Mucosa of descending colon (tissue), 3 donors: ENCODE results near the gene KISS1R. TPM values are rescaled to one million over a fixed set of nuclear protein-coding genes. Genes with fewer than 3 reads are reported as not detected.
"Not testable (repeated sequence)": the region's sequence is repeated elsewhere in the genome, so short reads cannot be mapped to it uniquely, and the experiment has no call there.

Source experiments
- ATAC-seq: fragments of 200-7000 bp; cut with Tn5 transposase; one replicate; pipeline ENCODE4 v1.9.1; 2020; ENCODE audit warnings: mild to moderate bottlenecking, moderate library complexity
- DNase-seq, 3 donors: peaks; one replicate each; pipeline ENCODE4 v3.0.0-alpha.2; 2020
- H3K36me3 ChIP-seq: fragments of 200-600 bp; one replicate; pipeline ENCODE4 v1.8.0; 2021; ENCODE audit warnings: low read depth, mild to moderate bottlenecking
- H3K4me1 ChIP-seq: fragments of 200-600 bp; one replicate; pipeline ENCODE4 v1.8.0; 2021; ENCODE audit warnings: low read depth, mild to moderate bottlenecking
- H3K4me3 ChIP-seq: fragments of 200-600 bp; one replicate; pipeline ENCODE4 v1.8.0; 2021; ENCODE audit warnings: mild to moderate bottlenecking
- H3K9me3 ChIP-seq: fragments of 200-600 bp; one replicate; pipeline ENCODE4 v1.8.0; 2021; ENCODE audit warnings: mild to moderate bottlenecking
- intact Hi-C, 2 donors: fragments of 100-400 bp; cut with DNase I in 1 of 2; cut with micrococcal nuclease in 1 of 2; formaldehyde crosslinking; loops; one replicate each; pipeline versions ENCODE4 v1.11.0 to v1.11.1; 2022; cut with DNase I, micrococcal nuclease
- total RNA-seq, 3 donors: library from RNA; stranded (reverse); fragmentation: NEBNext Ultra II Directional in 2 of 3; extraction: Animal tissue kit (Norgen Biotek cat#: 25700) in 2 of 3; gene quantifications; one replicate each; pipeline versions ENCODE4 v1.2.1 to v1.2.4, GENCODE V29; 2021 to 2023
- TF ChIP-seq, protein P1 (sequence below): fragments of 200-600 bp; IDR thresholded peaks from one replicate; pipeline ENCODE4 v1.8.0; 2022; ENCODE audit warnings: antibody characterized with exemption, mild to moderate bottlenecking
- donor health status: DM: no; HTN: no; CAD: no; lungs with moderate emphysema.
- donor health status: DM: no; HTN: no; CAD: no.
- donor health status: DM: no; HTN: yes; CAD: no.

KISS1R gene
- total RNA-seq, 3 donors from 2014 or later = not detected

DNA sequence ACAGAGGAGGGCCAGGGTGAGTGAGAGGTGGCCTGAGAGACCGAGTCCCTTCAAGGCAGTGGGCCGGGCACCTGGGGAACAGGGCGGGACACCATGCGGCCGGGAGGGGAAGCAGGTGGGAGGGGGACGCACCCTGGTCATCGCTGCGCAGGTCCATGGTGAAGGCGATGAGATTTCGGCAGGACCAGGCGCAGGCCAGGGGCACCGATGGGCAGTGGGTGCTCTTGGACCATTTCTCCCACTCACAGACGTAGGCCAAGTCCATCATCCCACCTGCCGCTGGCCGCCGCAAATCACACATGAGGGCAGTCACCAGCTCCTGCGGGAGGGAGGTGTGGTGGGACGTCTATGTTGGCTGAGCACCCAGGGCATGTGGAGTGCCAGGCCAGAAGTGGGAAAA lies 26.3 kb upstream of the KISS1R start:
- Histone ChIP-seq H3K36me3 (peaks cover 4% of the 10 kb centered on the region), H3K4me1 (peaks cover 7% of the 10 kb centered on the region), H3K9me3 (no peaks in the 10 kb centered on the region), H3K4me3 (no peak overlapping the region)
- DNase-seq = peak in 1 of 3 donors; percentile 60
- ATAC-seq = no peak
- intact Hi-C loops = no loop called here
- TF ChIP-seq, protein P1, sequence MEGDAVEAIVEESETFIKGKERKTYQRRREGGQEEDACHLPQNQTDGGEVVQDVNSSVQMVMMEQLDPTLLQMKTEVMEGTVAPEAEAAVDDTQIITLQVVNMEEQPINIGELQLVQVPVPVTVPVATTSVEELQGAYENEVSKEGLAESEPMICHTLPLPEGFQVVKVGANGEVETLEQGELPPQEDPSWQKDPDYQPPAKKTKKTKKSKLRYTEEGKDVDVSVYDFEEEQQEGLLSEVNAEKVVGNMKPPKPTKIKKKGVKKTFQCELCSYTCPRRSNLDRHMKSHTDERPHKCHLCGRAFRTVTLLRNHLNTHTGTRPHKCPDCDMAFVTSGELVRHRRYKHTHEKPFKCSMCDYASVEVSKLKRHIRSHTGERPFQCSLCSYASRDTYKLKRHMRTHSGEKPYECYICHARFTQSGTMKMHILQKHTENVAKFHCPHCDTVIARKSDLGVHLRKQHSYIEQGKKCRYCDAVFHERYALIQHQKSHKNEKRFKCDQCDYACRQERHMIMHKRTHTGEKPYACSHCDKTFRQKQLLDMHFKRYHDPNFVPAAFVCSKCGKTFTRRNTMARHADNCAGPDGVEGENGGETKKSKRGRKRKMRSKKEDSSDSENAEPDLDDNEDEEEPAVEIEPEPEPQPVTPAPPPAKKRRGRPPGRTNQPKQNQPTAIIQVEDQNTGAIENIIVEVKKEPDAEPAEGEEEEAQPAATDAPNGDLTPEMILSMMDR = no peak

DNA sequence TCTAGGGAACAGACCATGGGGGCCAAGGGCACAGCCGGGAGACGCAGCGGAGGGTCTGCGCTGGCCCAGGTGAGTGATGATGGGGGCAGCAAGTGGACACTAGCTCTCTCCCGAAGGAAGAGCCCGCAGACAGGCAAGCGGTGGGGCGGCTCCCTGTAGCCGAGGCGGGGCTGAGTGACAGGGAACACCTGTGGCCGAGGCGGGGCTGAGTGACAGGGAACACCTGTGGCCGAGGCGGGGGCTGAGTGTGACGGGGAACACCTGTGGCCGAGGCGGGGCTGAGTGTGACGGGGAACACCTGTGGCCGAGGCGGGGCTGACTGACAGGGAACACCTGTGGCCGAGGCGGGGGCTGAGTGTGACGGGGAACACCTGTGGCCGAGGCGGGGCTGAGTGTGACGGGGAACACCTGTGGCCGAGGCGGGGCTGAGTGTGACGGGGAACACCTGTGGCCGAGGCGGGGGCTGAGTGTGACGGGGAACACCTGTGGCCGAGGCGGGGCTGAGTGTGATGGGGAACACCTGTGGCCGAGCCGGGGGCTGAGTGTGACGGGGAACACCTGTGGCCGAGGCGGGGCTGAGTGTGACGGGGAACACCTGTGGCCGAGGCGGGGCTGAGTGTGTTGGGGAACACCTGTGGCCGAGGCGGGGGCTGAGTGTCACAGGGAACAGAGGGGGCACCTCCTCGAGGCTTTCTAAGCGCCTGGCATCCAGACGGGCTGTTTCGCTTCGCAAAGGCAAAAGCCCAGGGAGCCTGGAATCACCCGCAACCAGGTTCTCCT lies 25.5 kb upstream of the KISS1R start:
- H3K36me3 ChIP-seq, H3K4me3 ChIP-seq, intact Hi-C loops, H3K9me3 ChIP-seq, H3K4me1 ChIP-seq: not testable (repeated sequence)
- peak; percentile 46 for ATAC-seq
- DNase-seq = peak; percentile 79 to 89 (median 88)

DNA sequence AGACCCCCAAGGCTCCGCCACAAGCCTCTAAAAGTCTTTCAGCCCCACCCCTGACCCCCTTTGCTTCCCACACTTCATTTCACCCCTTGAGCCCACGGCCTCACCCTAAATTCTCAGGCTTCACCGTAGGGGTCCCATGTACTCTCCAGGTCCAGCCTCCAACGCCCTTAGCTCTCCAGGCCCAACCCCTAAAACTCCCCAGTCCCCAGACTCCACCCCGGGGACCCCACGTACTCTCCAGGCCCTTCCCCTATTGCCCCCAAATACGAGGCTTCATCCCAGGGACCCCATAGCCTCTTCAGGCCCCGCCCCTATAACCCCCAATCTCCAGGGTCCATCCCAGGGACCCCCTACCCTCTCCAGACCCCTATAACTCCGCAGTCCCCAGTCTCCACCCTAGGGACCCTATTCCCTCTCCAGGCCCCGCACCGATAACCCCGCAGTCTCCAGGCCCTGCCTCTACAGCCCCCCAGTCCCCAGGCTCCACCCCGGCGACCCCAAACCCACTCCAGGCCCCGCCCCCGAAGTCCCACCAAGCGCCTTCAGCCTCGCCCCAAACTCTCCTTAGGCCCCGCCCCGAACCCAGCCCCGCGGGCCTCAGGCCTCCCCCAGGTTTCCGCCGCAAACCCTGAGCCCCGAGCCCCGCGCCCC lies 24.8 kb upstream of the KISS1R start:
- no peaks in the 10 kb centered on the region for H3K9me3 ChIP-seq
- intact Hi-C loops = no loop called here
- peak overlapping the region; percentile 76 for H3K4me3 ChIP-seq
- H3K4me1 ChIP-seq = peaks cover 7% of the 10 kb centered on the region
- peak; percentile 36 for ATAC-seq
- H3K36me3 ChIP-seq = peaks cover 4% of the 10 kb centered on the region
- DNase-seq = peak in 1 of 3 donors; percentile 82
- TF ChIP-seq, protein P1 = no peak

DNA sequence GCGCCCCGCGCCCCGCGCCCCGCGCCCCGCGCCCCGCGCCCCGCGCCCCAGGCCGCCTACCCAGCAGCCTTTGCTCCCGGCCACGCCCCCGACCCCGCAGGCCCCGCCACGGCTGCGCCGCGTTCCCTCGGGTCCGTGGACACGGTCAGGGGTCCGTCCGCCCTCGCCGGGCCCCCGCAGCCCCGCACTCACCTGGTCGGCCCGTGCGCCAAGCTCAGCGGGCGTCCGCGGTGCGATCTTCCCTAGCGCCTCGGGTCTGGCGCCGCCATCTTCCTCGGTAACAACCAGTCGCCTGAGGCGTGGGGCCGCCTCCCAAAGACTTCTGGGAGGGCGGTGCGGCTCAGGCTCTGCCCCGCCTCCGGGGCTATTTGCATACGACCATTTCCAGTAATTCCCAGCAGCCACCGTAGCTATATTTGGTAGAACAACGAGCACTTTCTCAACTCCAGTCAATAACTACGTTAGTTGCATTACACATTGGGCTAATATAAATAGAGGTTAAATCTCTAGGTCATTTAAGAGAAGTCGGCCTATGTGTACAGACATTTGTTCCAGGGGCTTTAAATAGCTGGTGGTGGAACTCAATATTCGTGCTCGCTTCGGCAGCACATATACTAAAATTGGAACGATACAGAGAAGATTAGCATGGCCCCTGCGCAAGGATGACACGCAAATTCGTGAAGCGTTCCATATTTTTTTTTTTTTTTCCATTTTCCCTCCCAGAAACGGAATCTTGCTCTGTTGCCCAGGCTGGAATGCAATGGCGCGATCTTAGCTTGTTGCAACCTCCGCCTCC lies 24.0 kb upstream of the KISS1R start, which contains the start of the genes MED16 and RNU6-9:
TSS of gene MED16 (minus strand) at position 294 of the 796 bp plus-strand sequence. CDS start 2,056 bp downstream, outside the sequence.
TSS of gene RNU6-9 (plus strand) at position 591 of the 796 bp plus-strand sequence.
- H3K9me3 ChIP-seq = no peaks in the 10 kb centered on the region
- TF ChIP-seq, protein P1 = no peak
- H3K36me3 ChIP-seq = peaks cover 4% of the 10 kb centered on the region
- ATAC-seq (peak; percentile 94), DNase-seq (peak; percentile 92 to 95 (median 95))
- intact Hi-C loops = no loop called here
- peak within 1 kb of the TSS; percentile 76 for H3K4me3 ChIP-seq
- peaks cover 7% of the 10 kb centered on the region for H3K4me1 ChIP-seq

DNA sequence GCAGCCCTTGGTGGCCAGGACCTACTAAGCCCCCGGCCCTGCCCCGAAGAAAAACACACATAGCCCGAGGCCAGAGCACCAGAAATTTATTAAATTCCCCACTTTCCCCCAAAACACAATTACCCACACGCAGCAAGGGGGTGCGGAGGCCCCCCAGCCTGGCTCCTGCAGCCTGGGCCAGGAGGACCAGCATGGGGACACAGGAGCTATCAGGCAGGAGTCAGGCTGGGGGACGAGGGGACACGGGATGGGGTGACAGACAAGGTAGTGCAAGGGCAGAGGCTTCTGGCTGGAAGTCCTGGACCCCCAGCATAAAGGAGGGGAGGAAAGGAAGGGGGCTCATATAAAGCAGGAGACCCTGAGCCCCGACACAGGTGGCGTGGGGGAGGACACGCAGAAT lies 20.7 kb upstream of the KISS1R start:
- ATAC-seq (no peak), DNase-seq (no peak)
- Histone ChIP-seq H3K4me3 (no peak overlapping the region), H3K4me1 (peaks cover 5% of the 10 kb centered on the region), H3K36me3 (no peaks in the 10 kb centered on the region), H3K9me3 (no peaks in the 10 kb centered on the region)
- intact Hi-C loops = no loop called here
- TF ChIP-seq, protein P1 = no peak
